GM23248 (cell line): ENCODE data around the gene DENND11. TPM values are rescaled to one million over a fixed set of nuclear protein-coding genes. Genes with fewer than 3 reads are reported as not detected.

Experiments
- DNase-seq: peaks from one replicate; pipeline ENCODE4 v3.0.0-alpha.2; 2015
- H2AFZ ChIP-seq: fragments of 200-600 bp; sonication (generic); 2 replicates; pipeline ENCODE4 v1.6.1; 2016; ENCODE audit warnings: antibody characterized with exemption
- H3F3A ChIP-seq: fragments of 200-600 bp; sonication (generic); 2 replicates; pipeline ENCODE4 v1.6.1; 2016; ENCODE audit warnings: mild to moderate bottlenecking, antibody characterized with exemption, mixed run types; ENCODE audit not compliant: insufficient read depth
- H3K27ac ChIP-seq: fragments of 200-600 bp; sonication (generic); 2 replicates; pipeline ENCODE4 v1.5.1; 2016; ENCODE audit warnings: mild to moderate bottlenecking
- H3K27me3 ChIP-seq: fragments of 200-600 bp; sonication (generic); replicated peaks from 2 replicates; pipeline ENCODE4 v1.6.1; 2016; ENCODE audit warnings: mild to moderate bottlenecking; ENCODE audit not compliant: insufficient read depth
- H3K36me3 ChIP-seq: fragments of 200-600 bp; sonication (generic); 2 replicates; pipeline ENCODE4 v1.6.1; 2016; ENCODE audit warnings: low read depth, mild to moderate bottlenecking
- H3K4me1 ChIP-seq: fragments of 200-600 bp; sonication (generic); 2 replicates; pipeline ENCODE4 v1.6.1; 2016; ENCODE audit warnings: mild to moderate bottlenecking; ENCODE audit not compliant: insufficient read depth
- H3K4me2 ChIP-seq: fragments of 200-600 bp; sonication (generic); one replicate; pipeline ENCODE4 v1.6.1; 2016; ENCODE audit warnings: mild to moderate bottlenecking; ENCODE audit not compliant: unreplicated experiment
- H3K4me3 ChIP-seq: fragments of 200-600 bp; sonication (generic); 2 replicates; pipeline ENCODE4 v1.5.1; 2016; ENCODE audit warnings: mild to moderate bottlenecking
- H3K79me2 ChIP-seq: fragments of 200-600 bp; sonication (generic); 2 replicates; pipeline ENCODE4 v1.6.1; 2016; ENCODE audit warnings: mild to moderate bottlenecking; ENCODE audit not compliant: insufficient read depth
- H3K9ac ChIP-seq: fragments of 200-600 bp; sonication (generic); 2 replicates; pipeline ENCODE4 v1.6.1; 2016; ENCODE audit warnings: mild to moderate bottlenecking
- H3K9me2 ChIP-seq: fragments of 200-600 bp; sonication (generic); 2 replicates; pipeline ENCODE4 v1.6.1; 2016; ENCODE audit warnings: mixed run types, mild to moderate bottlenecking, moderate library complexity; ENCODE audit not compliant: insufficient read depth
- H3K9me3 ChIP-seq: fragments of 200-600 bp; sonication (generic); one replicate; pipeline ENCODE4 v1.6.1; 2017; ENCODE audit warnings: low read depth
- H4K20me1 ChIP-seq: fragments of 200-600 bp; sonication (generic); 2 replicates; pipeline ENCODE4 v1.6.0; 2016; ENCODE audit not compliant: insufficient read depth
- EZH2 ChIP-seq: fragments of 200-600 bp; sonication (generic); IDR thresholded peaks from 2 replicates; pipeline ENCODE4 v1.6.1; 2018; ENCODE audit warnings: antibody characterized with exemption, mild to moderate bottlenecking; ENCODE audit not compliant: insufficient read depth, poor library complexity, severe bottlenecking
- EZH2phosphoT487 ChIP-seq: fragments of 200-600 bp; sonication (generic); IDR thresholded peaks from 2 replicates; pipeline ENCODE4 v1.6.1; 2018; ENCODE audit warnings: antibody characterized with exemption, moderate library complexity, mild to moderate bottlenecking, low read depth; ENCODE audit not compliant: insufficient read depth
- WGBS, 2 experiments: methylation state at CpG; one replicate each; pipeline ENCODE4 v1.1.6; 2015 to 2017; ENCODE audit warnings: low lambda C conversion rate in 2 of 2, low coverage in 1 of 2; ENCODE audit errors: missing lambda C conversion rate in 2 of 2; 5-methylcytosine and 5-hydroxymethylcytosine counted together
- in situ Hi-C: fragments of 300-500 bp; cut with MboI; formaldehyde crosslinking; loops from 2 replicates; pipeline ENCODE4 v1.15.0; 2020
- polyA plus RNA-seq: library from polyadenylated mRNA; unstranded; fragments of >200 nt; fragmentation: Nextera tagmentation; extraction: Ambion mirVana; gene quantifications from 2 replicates; pipeline ENCODE4 v1.2.1, GENCODE V29; 2016
- total RNA-seq: library from RNA; depleted of rRNA; stranded (reverse); fragments of >200 nt; shearing (Covaris generic); gene quantifications from 2 replicates; pipeline ENCODE4 v1.2.3, GENCODE V29; 2014; rRNA removed

DENND11 gene
- total RNA-seq (3.0 and 7.8 TPM in 2 replicates), polyA plus RNA-seq (0.43 and 0.49 TPM in 2 replicates)

- H3K4me1 ChIP-seq = no peaks in the 10 kb centered on the region
- peak within 1 kb of the TSS; percentile 86 for H2AFZ ChIP-seq
- TF ChIP-seq EZH2phosphoT487 = no peak
- TF ChIP-seq EZH2 = no peak
- H4K20me1 ChIP-seq = no peaks in the 10 kb centered on the region
- no peaks in the 10 kb centered on the region for H3K79me2 ChIP-seq
- no peaks in the 10 kb centered on the region; the same call in 1 of the 2 replicates for H3F3A ChIP-seq
- WGBS, 2 experiments = 1 to 4% methylated on average over 17 to 37 of the region's 62 CpGs
- no peak within 1 kb of the TSS for H3K27ac ChIP-seq
- H3K4me3 ChIP-seq = peak within 1 kb of the TSS; percentile 79
- in situ Hi-C loops = no loop called here
- peak within 1 kb of the TSS; percentile 91 for H3K4me2 ChIP-seq
- H3K9me3 ChIP-seq = no peaks in the 10 kb centered on the region
- no peaks in the 10 kb centered on the region for H3K27me3 ChIP-seq
- H3K9me2 ChIP-seq = no peaks in the 10 kb centered on the region
- H3K36me3 ChIP-seq = no peaks in the 10 kb centered on the region
- H3K9ac ChIP-seq = peak within 1 kb of the TSS; percentile 71
- peak; percentile 80 for DNase-seq
Measured at GRCh38 chr7:141702047-141702567, at the start of gene DENND11. DENND11 (minus strand) TSS chr7:141702166; CDS start chr7:141702153, 13 bp downstream.

GRCh38 chr7:141748396-141748795 is 46.4 kb upstream of the DENND11 start:
- H3K79me2 ChIP-seq = peaks cover 16% of the 10 kb centered on the region
- H3K4me3 ChIP-seq = no peak overlapping the region
- no peak overlapping the region for H2AFZ ChIP-seq
- in situ Hi-C loops = no loop called here
- no peaks in the 10 kb centered on the region for H3K4me1 ChIP-seq
- DNase-seq = no peak
- H3K36me3 ChIP-seq = peaks cover 88% of the 10 kb centered on the region
- H3K4me2 ChIP-seq = no peak overlapping the region
- 95 to 99% methylated on average over 2 of the region's 2 CpGs for WGBS, 2 experiments
- no peak overlapping the region for H3K9ac ChIP-seq
- peaks cover 3% of the 10 kb centered on the region for H3K9me3 ChIP-seq
- no peak overlapping the region for H3K27ac ChIP-seq
- H3K9me2 ChIP-seq = no peaks in the 10 kb centered on the region
- no peaks in the 10 kb centered on the region for H3K27me3 ChIP-seq
- peaks cover 5% of the 10 kb centered on the region; the same call in 1 of the 2 replicates for H3F3A ChIP-seq
- TF ChIP-seq EZH2phosphoT487 = no peak
- TF ChIP-seq EZH2 = no peak
- no peaks in the 10 kb centered on the region for H4K20me1 ChIP-seq

DNA sequence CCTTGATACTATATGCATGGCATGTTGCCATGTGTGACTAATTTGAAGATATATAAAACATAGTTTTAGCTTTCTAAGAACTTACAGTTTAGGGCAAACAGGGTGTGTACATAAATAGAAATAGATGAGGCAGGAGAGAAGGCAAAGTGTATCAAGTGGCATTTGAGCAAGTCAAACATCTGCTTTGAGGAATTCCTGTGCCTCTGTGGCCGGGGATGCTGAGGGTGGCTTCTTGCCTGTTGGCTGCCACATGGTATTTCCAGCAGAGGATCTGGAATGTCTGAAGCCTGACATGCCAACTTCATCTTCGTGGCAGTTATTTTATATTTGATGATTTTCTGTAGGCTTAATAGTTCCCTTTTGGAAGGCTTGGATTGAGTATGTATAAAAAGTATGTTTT is 42.2 kb upstream of the DENND11 start:
- TF ChIP-seq EZH2phosphoT487 = no peak
- no peak for TF ChIP-seq EZH2
- Histone ChIP-seq H3K9me3 (no peaks in the 10 kb centered on the region), H3K9me2 (no peaks in the 10 kb centered on the region), H3K4me3 (no peak overlapping the region), H4K20me1 (no peaks in the 10 kb centered on the region), H3K27me3 (no peaks in the 10 kb centered on the region), H3K79me2 (peaks cover 57% of the 10 kb centered on the region), H3K4me2 (no peak overlapping the region), H3K36me3 (peaks cover 73% of the 10 kb centered on the region), H3F3A (no peaks in the 10 kb centered on the region), H3K27ac (no peak overlapping the region), H3K4me1 (peaks cover 6% of the 10 kb centered on the region; the same call in 1 of the 2 replicates), H3K9ac (no peak overlapping the region), H2AFZ (no peak overlapping the region)
- 3 to 6% methylated on average over 2 of the region's 2 CpGs for WGBS, 2 experiments
- in situ Hi-C loops = no loop called here
- peak; percentile 6 for DNase-seq

- TF ChIP-seq EZH2 (no peak), EZH2phosphoT487 (no peak)
- Histone ChIP-seq H4K20me1 (no peaks in the 10 kb centered on the region), H3K27ac (no peak overlapping the region), H3F3A (peaks cover 3% of the 10 kb centered on the region; the same call in 1 of the 2 replicates), H3K9me3 (no peaks in the 10 kb centered on the region), H3K9ac (no peak overlapping the region), H3K4me2 (no peak overlapping the region), H3K4me3 (no peak overlapping the region), H3K36me3 (peaks cover 61% of the 10 kb centered on the region), H2AFZ (no peak overlapping the region), H3K79me2 (peaks cover 67% of the 10 kb centered on the region), H3K27me3 (no peaks in the 10 kb centered on the region), H3K9me2 (no peaks in the 10 kb centered on the region), H3K4me1 (peaks cover 11% of the 10 kb centered on the region)
- in situ Hi-C loops = no loop called here
- 93 to 94% methylated on average over 1 of the region's 1 CpG for WGBS, 2 experiments
- no peak for DNase-seq
Measured at GRCh38 chr7:141742229-141742628, 40.3 kb upstream of the DENND11 start.

DNA sequence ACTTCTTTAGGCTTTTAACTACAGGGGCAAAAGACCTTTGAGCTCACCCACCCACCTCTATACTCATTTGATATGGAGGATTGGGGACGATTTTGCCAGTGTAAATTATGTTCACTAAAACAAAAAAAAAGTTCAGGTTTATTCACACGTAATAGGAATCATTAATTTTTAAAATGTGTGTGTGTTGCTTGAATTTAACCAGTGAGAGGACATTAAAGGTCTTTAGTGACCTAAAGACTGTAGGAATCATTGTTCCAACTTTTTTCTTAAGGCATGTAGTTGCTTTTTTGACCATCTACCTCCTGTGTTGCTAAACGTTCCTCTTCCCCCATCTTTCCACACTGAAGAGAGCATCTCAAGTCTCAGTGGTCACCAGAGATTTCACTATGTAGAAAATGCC is 37.3 kb upstream of the DENND11 start:
- Histone ChIP-seq H3K36me3 (peaks cover 32% of the 10 kb centered on the region), H3K27me3 (no peaks in the 10 kb centered on the region), H3K79me2 (peaks cover 58% of the 10 kb centered on the region), H3K27ac (no peak overlapping the region), H3K4me3 (peak overlapping the region; percentile 94), H3K9me2 (no peaks in the 10 kb centered on the region), H4K20me1 (no peaks in the 10 kb centered on the region), H3K4me2 (peak overlapping the region; percentile 88), H3K9me3 (no peaks in the 10 kb centered on the region), H3K4me1 (peaks cover 14% of the 10 kb centered on the region), H3K9ac (peak overlapping the region; percentile 93), H2AFZ (no peak overlapping the region), H3F3A (peaks cover 3% of the 10 kb centered on the region; the same call in 1 of the 2 replicates)
- no peak for TF ChIP-seq EZH2
- WGBS, 2 experiments = 54 to 56% methylated on average over 3 of the region's 3 CpGs
- no peak for DNase-seq
- in situ Hi-C loops = no loop called here
